ENCODE data around the gene VWCE.

DNA sequence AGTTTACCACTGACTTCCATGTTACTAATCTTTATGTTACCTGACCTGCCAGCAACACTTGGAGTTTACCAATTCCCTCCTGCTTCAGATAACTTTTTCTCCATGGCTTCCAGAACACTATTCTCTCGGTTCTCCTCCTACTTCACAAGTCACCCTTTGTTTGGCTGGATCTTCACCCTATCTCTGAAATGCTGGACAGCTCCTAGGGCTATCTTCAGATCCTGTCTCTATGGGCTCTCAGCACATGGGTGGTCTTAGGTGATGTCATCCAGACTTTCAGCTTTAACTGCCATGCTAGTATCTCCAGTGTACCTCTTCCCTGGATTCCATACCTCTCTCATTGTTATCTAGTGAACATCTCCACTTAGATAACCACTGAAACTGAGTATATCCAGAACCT is 12.2 kb upstream of the VWCE start:
- TF ChIP-seq, protein P1, sequence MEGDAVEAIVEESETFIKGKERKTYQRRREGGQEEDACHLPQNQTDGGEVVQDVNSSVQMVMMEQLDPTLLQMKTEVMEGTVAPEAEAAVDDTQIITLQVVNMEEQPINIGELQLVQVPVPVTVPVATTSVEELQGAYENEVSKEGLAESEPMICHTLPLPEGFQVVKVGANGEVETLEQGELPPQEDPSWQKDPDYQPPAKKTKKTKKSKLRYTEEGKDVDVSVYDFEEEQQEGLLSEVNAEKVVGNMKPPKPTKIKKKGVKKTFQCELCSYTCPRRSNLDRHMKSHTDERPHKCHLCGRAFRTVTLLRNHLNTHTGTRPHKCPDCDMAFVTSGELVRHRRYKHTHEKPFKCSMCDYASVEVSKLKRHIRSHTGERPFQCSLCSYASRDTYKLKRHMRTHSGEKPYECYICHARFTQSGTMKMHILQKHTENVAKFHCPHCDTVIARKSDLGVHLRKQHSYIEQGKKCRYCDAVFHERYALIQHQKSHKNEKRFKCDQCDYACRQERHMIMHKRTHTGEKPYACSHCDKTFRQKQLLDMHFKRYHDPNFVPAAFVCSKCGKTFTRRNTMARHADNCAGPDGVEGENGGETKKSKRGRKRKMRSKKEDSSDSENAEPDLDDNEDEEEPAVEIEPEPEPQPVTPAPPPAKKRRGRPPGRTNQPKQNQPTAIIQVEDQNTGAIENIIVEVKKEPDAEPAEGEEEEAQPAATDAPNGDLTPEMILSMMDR (IDR thresholded peaks at IDR 0.05 in 4 of 5, conservative IDR thresholded peaks at IDR 0.05 in 1 of 5) = no peak
- TF ChIP-seq POLR2A (IDR thresholded peaks at IDR 0.05) = no peak

Measured in gastrocnemius medialis (tissue), 4 donors.